ENCODE measurements around the gene ZNF80. TPM values are rescaled to one million over a fixed set of nuclear protein-coding genes. Genes with fewer than 3 reads are reported as not detected.

ZNF80 gene
- total RNA-seq: 0.23 TPM

GRCh38 chr3:114237478-114237877, at the start of gene ZNF80:
TSS of gene ZNF80 (minus strand) at chr3:114237578. CDS start at chr3:114237074, 504 bp downstream.

Other genes with a start within 250 kb of the ZNF80 start
- 10.6 TPM for gene CCDC191, start 181.1 kb downstream of the ZNF80 start, total RNA-seq
- 15.0 TPM for gene QTRT2, start 180.8 kb downstream of the ZNF80 start, total RNA-seq
- gene DRD3, start 58.5 kb downstream of the ZNF80 start, total RNA-seq: 2.8 TPM
- not detected for gene TIGIT, start 56.5 kb upstream of the ZNF80 start, total RNA-seq

Measured in diencephalon (tissue), 1 donor.